GM19193 (cell line): Measurements from ENCODE around the gene MAN1A1.

Source experiments
- POLR2A ChIP-seq: IDR thresholded peaks from 4 replicates; pipeline ENCODE4 v1.6.1; 2011; ENCODE audit not compliant: insufficient read depth, insufficient read length; ENCODE audit errors: extremely low read depth

Gene MAN1A1

GRCh38 chr6:119176445-119176844, 173.1 kb downstream of the MAN1A1 start:
- TF ChIP-seq POLR2A, result no peak

- TF ChIP-seq POLR2A, result no peak
Measured at GRCh38 chr6:119174879-119175817, 174.4 kb downstream of the MAN1A1 start.

GRCh38 chr6:119174085-119174445, 175.5 kb downstream of the MAN1A1 start:
- no peak for TF ChIP-seq POLR2A

GRCh38 chr6:119173249-119174084, 176.1 kb downstream of the MAN1A1 start:
- no peak for TF ChIP-seq POLR2A

- TF ChIP-seq POLR2A, result no peak
Measured at GRCh38 chr6:119172824-119173223, 176.7 kb downstream of the MAN1A1 start.

- no peak for TF ChIP-seq POLR2A
Measured at GRCh38 chr6:119171864-119172588, 177.5 kb downstream of the MAN1A1 start.

GRCh38 chr6:119171088-119171841, 178.3 kb downstream of the MAN1A1 start:
- no peak for TF ChIP-seq POLR2A

- TF ChIP-seq POLR2A, result no peak
Measured at GRCh38 chr6:119170447-119171087, 179.0 kb downstream of the MAN1A1 start.

GRCh38 chr6:119170103-119170446, 179.5 kb downstream of the MAN1A1 start:
- no peak for TF ChIP-seq POLR2A

- TF ChIP-seq POLR2A, result no peak
Measured at GRCh38 chr6:119166024-119166784, 183.4 kb downstream of the MAN1A1 start.

- no peak for TF ChIP-seq POLR2A
Measured at GRCh38 chr6:119163006-119163405, 186.6 kb downstream of the MAN1A1 start.

- TF ChIP-seq POLR2A, result no peak
Measured at GRCh38 chr6:119162134-119162775, 187.3 kb downstream of the MAN1A1 start.

GRCh38 chr6:119161438-119161837, 188.1 kb downstream of the MAN1A1 start:
- TF ChIP-seq POLR2A, result no peak
